K562 (cell line): Measurements from ENCODE around the gene MFAP2. TPM values are rescaled to one million over a fixed set of nuclear protein-coding genes. Genes with fewer than 3 reads are reported as not detected.

Experiments
- ATAC-seq: fragments of 200-7000 bp; cut with Tn5 transposase; 3 replicates; pipeline ENCODE4 v1.9.1; 2020; ENCODE audit warnings: moderate library complexity
- BruUV-seq: library from RNA; stranded (reverse); fragments of 400-500 nt; replicated peaks from 2 replicates; lab custom pipeline; 2021; lab: Mats Ljungman, UMichigan
- CTCF ChIA-PET: fragments of 300-600 bp; formaldehyde crosslinking; extraction: SDS; loops from one replicate; lab custom pipeline; 2021; ENCODE audit warnings: low intra/inter-chr PET ratio; lab: Yijun Ruan, JAX
- POLR2A ChIA-PET: fragments of 300-600, 350-650 bp; sonication (Branson Sonifier 250); formaldehyde crosslinking; extraction: SDS; loops from one replicate; lab custom pipeline; 2021; ENCODE audit warnings: antibody characterized with exemption, inconsistent platforms; lab: Yijun Ruan, JAX
- DNase-seq, 4 experiments: peaks; one replicate each; pipeline versions ENCODE4 v3.0.0 to v3.0.0-alpha.2; 2011 to 2018; ENCODE audit warnings: low spot score in 3 of 4, mixed read lengths in 3 of 4; ENCODE audit errors: extremely low read depth in 1 of 4
- FAIRE-seq: peaks from 2 replicates; lab custom pipeline; 2011; peaks lifted over from hg19 to GRCh38; lab: Jason Lieb, UNC
- H2AFZ ChIP-seq: 2 replicates; pipeline ENCODE4 v1.6.0; 2011; ENCODE audit warnings: low read depth, low read length, control low read depth, inconsistent platforms
- H3K27ac ChIP-seq: fragments of 200-600 bp; 3 replicates; pipeline ENCODE4 v1.8.0; 2011; ENCODE audit warnings: low read depth, mild to moderate bottlenecking, control low read depth, inconsistent platforms, low read length, moderate library complexity, mixed read lengths; ENCODE audit errors: extremely low read depth
- H3K27me3 ChIP-seq, 2 experiments: fragments of 300-600 bp in 1 of 2; 2 replicates in 1 of 2; 3 replicates in 1 of 2; pipeline versions ENCODE4 v1.6.0 to v1.8.0; 2011; ENCODE audit warnings: inconsistent platforms in 2 of 2, low read length in 2 of 2, mild to moderate bottlenecking in 1 of 2, mixed read lengths in 1 of 2, moderate library complexity in 1 of 2; ENCODE audit not compliant: control insufficient read depth in 2 of 2, insufficient read depth in 2 of 2
- H3K36me3 ChIP-seq: fragments of 300-600 bp; 3 replicates; pipeline ENCODE4 v1.8.0; 2011; ENCODE audit warnings: mild to moderate bottlenecking, low read length, inconsistent platforms; ENCODE audit not compliant: control insufficient read depth, insufficient read depth
- H3K4me1 ChIP-seq, 2 experiments: fragments of 200-600 bp in 1 of 2; replicated peaks in 1 of 2; 2 replicates in 1 of 2; 3 replicates in 1 of 2; pipeline versions ENCODE4 v1.5.1 to v1.8.0; 2011; ENCODE audit warnings: inconsistent platforms in 2 of 2, low read length in 2 of 2, mild to moderate bottlenecking in 1 of 2, mixed read lengths in 1 of 2, moderate library complexity in 1 of 2; ENCODE audit not compliant: control insufficient read depth in 2 of 2, insufficient read depth in 2 of 2
- H3K4me2 ChIP-seq: 2 replicates; pipeline ENCODE4 v1.6.1; 2011; ENCODE audit warnings: low read length, control low read depth, inconsistent platforms, mixed read lengths; ENCODE audit not compliant: insufficient read depth
- H3K4me3 ChIP-seq: fragments of 200-600 bp; sonication (generic), shearing (Covaris generic); 2 replicates; pipeline ENCODE4 v1.5.1; 2016; ENCODE audit warnings: control low read depth, inconsistent platforms
- H3K79me2 ChIP-seq: fragments of 200-600 bp; 3 replicates; pipeline ENCODE4 v1.8.0; 2011; ENCODE audit warnings: low read length, inconsistent platforms; ENCODE audit not compliant: control insufficient read depth, insufficient read depth
- H3K9ac ChIP-seq, 2 experiments: 2 replicates each; pipeline versions ENCODE4 v1.6.0 to v1.6.1; 2011; ENCODE audit warnings: low read depth in 2 of 2, low read length in 2 of 2, control low read depth in 1 of 2, inconsistent platforms in 1 of 2, mild to moderate bottlenecking in 1 of 2, mixed read lengths in 1 of 2; ENCODE audit not compliant: insufficient read depth in 1 of 2
- H3K9me1 ChIP-seq: one replicate; pipeline ENCODE4 v1.6.0; 2011; ENCODE audit warnings: inconsistent platforms, mild to moderate bottlenecking, low read length, moderate library complexity; ENCODE audit not compliant: control insufficient read depth, insufficient read depth
- H3K9me3 ChIP-seq: replicated peaks from 2 replicates; pipeline ENCODE4 v1.5.1; 2011; ENCODE audit warnings: low read depth, low read length, inconsistent platforms; ENCODE audit not compliant: control insufficient read depth, insufficient read depth
- H4K20me1 ChIP-seq: replicated peaks from 2 replicates; pipeline ENCODE4 v1.6.1; 2011; ENCODE audit warnings: low read length, inconsistent platforms, mixed read lengths; ENCODE audit not compliant: control insufficient read depth, insufficient read depth
- ARID3A ChIP-seq: IDR thresholded peaks from 2 replicates; pipeline ENCODE4 v1.6.1; 2012; ENCODE audit warnings: low read depth, low read length, improper control_type of control experiment, borderline replicate concordance
- CXXC5 ChIP-seq: fragments of 250-450 bp; sonication (Bioruptor Pico); IDR thresholded peaks from 2 replicates; pipeline ENCODE4 v1.8.0; 2022; ENCODE audit warnings: inconsistent platforms, mild to moderate bottlenecking, moderate library complexity
- E2F6 ChIP-seq, 2 experiments: IDR thresholded peaks; 2 replicates each; pipeline ENCODE4 v1.6.1; 2011; ENCODE audit warnings: borderline replicate concordance in 1 of 2, control low read depth in 1 of 2, low read depth in 1 of 2, low read length in 1 of 2, mild to moderate bottlenecking in 1 of 2, mixed read lengths in 1 of 2, moderate library complexity in 1 of 2; ENCODE audit not compliant: insufficient read depth in 1 of 2, insufficient read length in 1 of 2, poor library complexity in 1 of 2, severe bottlenecking in 1 of 2; ENCODE audit errors: extremely low read depth in 1 of 2
- EP300 ChIP-seq: IDR thresholded peaks from 2 replicates; pipeline ENCODE4 v1.6.1; 2012; ENCODE audit warnings: low read length, improper control_type of control experiment
- FOSL1 ChIP-seq: fragments of 200-800 bp; sonication (Bioruptor generic); conservative IDR thresholded peaks from 2 replicates; pipeline ENCODE4 v1.6.1; 2016; ENCODE audit warnings: missing genetic modification characterization, missing compliant biosample characterization
- HNRNPL ChIP-seq: fragments of 200-400 bp; formaldehyde crosslinking; IDR thresholded peaks from 2 replicates; pipeline ENCODE4 v1.6.1; 2017; ENCODE audit warnings: low read depth, mild to moderate bottlenecking, low read length
- KLF13 ChIP-seq: fragments of 450-650 bp; IDR thresholded peaks from 2 replicates; pipeline ENCODE4 v1.6.1; 2016; ENCODE audit warnings: missing genetic modification characterization, low read depth, mild to moderate bottlenecking, missing compliant biosample characterization, moderate library complexity, borderline replicate concordance
- L3MBTL2 ChIP-seq: fragments of 450-650 bp; IDR thresholded peaks from 2 replicates; pipeline ENCODE4 v1.6.1; 2016; ENCODE audit warnings: mild to moderate bottlenecking, moderate library complexity
- PHF8 ChIP-seq: fragments of 200-600 bp; sonication (generic); IDR thresholded peaks from 2 replicates; pipeline ENCODE4 v1.6.1; 2012; ENCODE audit warnings: mixed run types, mild to moderate bottlenecking, inconsistent platforms, low read length, moderate library complexity, borderline replicate concordance
- SRSF3 ChIP-seq: fragments of 200-400 bp; formaldehyde crosslinking; IDR thresholded peaks from 2 replicates; pipeline ENCODE4 v1.6.1; 2016; ENCODE audit warnings: mild to moderate bottlenecking, low read length, moderate library complexity; ENCODE audit not compliant: insufficient read depth
- TOE1 ChIP-seq, 2 experiments: fragments of 450-650 bp in 1 of 2; sonication (generic) in 1 of 2; formaldehyde crosslinking in 1 of 2; IDR thresholded peaks; 2 replicates each; pipeline versions ENCODE4 v1.7.1 to v1.8.0; 2016 to 2022; ENCODE audit warnings: borderline replicate concordance in 2 of 2, mild to moderate bottlenecking in 2 of 2, antibody characterized with exemption in 1 of 2, inconsistent platforms in 1 of 2, low read depth in 1 of 2, missing genetic modification reagents in 1 of 2, moderate library complexity in 1 of 2
- ZBTB17 ChIP-seq: fragments of 450-650 bp; formaldehyde crosslinking; IDR thresholded peaks from 2 replicates; pipeline ENCODE4 v1.4.0; 2020; ENCODE audit warnings: mild to moderate bottlenecking
- ZNF512 ChIP-seq: IDR thresholded peaks from 2 replicates; pipeline ENCODE4 v1.6.1; 2016; ENCODE audit warnings: missing genetic modification characterization, missing compliant biosample characterization
- ZNF583 ChIP-seq: fragments of 250-450 bp; sonication (Bioruptor Pico); IDR thresholded peaks from 2 replicates; pipeline ENCODE4 v1.4.0; 2020
- WGBS: fragments of 100-300 bp; shearing (Covaris generic); methylation state at CpG from one replicate; pipeline ENCODE4 v1.1.6; 2016; ENCODE audit warnings: low coverage, mixed read lengths; ENCODE audit not compliant: insufficient coverage; ENCODE audit errors: missing lambda C conversion rate; 5-methylcytosine and 5-hydroxymethylcytosine counted together
- in situ Hi-C: fragments of 300-500 bp; cut with MboI; formaldehyde crosslinking; loops from 4 replicates; pipeline ENCODE4 v1.15.0; 2018; ENCODE audit warnings: inconsistent platforms, mixed read lengths
- intact Hi-C: fragments of 100-400 bp; cut with micrococcal nuclease; formaldehyde crosslinking; loops from 2 replicates; pipeline ENCODE4 v1.14.2; 2022
- polyA plus RNA-seq, 8 experiments: library from polyadenylated mRNA; depleted of rRNA in 4 of 8; stranded (reverse) in 5 of 8; unstranded in 3 of 8; fragments of >200 nt; fragmentation: Nextera tagmentation in 2 of 8; fragmentation: Illumina TruSeq in 1 of 8; extraction: Ambion mirVana in 2 of 8; extraction: Trizol in 1 of 8; gene quantifications; 2 replicates each; pipeline versions ENCODE4 v1.2.1 to v1.2.3, GENCODE V29; 2011 to 2014; ENCODE audit warnings: inconsistent platforms in 1 of 8, missing spikeins in 1 of 8
- total RNA-seq, 7 experiments: library from RNA; depleted of rRNA in 6 of 7; stranded (reverse); fragments of >200 nt in 6 of 7; fragmentation: Illumina TruSeq in 2 of 7; extraction: Trizol in 2 of 7; gene quantifications; 2 replicates each; pipeline versions ENCODE4 v1.2.1 to v1.2.3, GENCODE V29; 2011 to 2021; ENCODE audit warnings: low replicate concordance in 1 of 7

MFAP2 gene
- total and polyA plus RNA-seq, 9 of the 15 experiments (the other 6 are each of a cell fraction or from before 2014, with no cell fraction given): not detected

- Histone ChIP-seq H3K9me1 (no peaks in the 10 kb centered on the region), H3K4me3 (no peak overlapping the region), H3K4me1 (peaks cover 27 to 32% of the 10 kb centered on the region in 2 experiments), H3K27me3 (no peaks in the 10 kb centered on the region), H3K36me3 (peaks cover 9% of the 10 kb centered on the region; the same call in 2 of the 3 replicates), H3K79me2 (no peaks in the 10 kb centered on the region; the same call in 2 of the 3 replicates), H3K4me2 (no peak overlapping the region), H2AFZ (peak overlapping the region; percentile 74), H3K9me3 (no peaks in the 10 kb centered on the region), H4K20me1 (no peaks in the 10 kb centered on the region), H3K27ac (no peak overlapping the region), H3K9ac (peak overlapping the region in 1 of 2 experiments; percentile 66; a peak in 1 of 4 replicates)
- POLR2A ChIA-PET: interaction anchor here (0.6 to 2.0 kb wide), 9 partner anchors 9 to 1752 kb away, joined by 3 to 9 read pairs (median 4); no protein-coding TSS in a partner anchor
- DNase-seq: peak in 3 of 4 experiments; percentile 30 to 58 (median 49)
- WGBS: 29% methylated on average over 13 of the region's 13 CpGs
- CTCF ChIA-PET: interaction anchor here (0.6 kb wide), 1 partner anchor 393 kb away, joined by 4 read pairs; no protein-coding TSS in a partner anchor
- intact Hi-C loops: no loop called here
- no peak for ATAC-seq
- in situ Hi-C loops: no loop called here
- BruUV-seq: no TSS peak
- no peak for FAIRE-seq
- TF ChIP-seq HNRNPL (no peak), ZNF512 (tag) (no peak), CXXC5 (no peak), ZBTB17 (CRISPR knock-in tag) (0 out of 2 replicates have a peak, but pooled peaks have one; percentile 34), PHF8 (no peak), EP300 (peak; percentile 33; the same call in 1 of the 2 replicates), ZNF583 (no peak), FOSL1 (tag) (no peak), SRSF3 (no peak), TOE1 (IDR thresholded peaks at IDR 0.05; ENCODE audit: borderline replicate concordance) (no peak), TOE1 (CRISPR knock-in tag; IDR thresholded peaks at IDR 0.05; ENCODE audit: borderline replicate concordance, low read depth) (no peak), L3MBTL2 (0 out of 2 replicates have a peak, but pooled peaks have one; percentile 49), ARID3A (no peak), KLF13 (tag) (no peak), E2F6 (IDR thresholded peaks at IDR 0.05; ENCODE audit: borderline replicate concordance in 1 of 2, extremely low read depth in 1 of 2, insufficient read depth in 1 of 2, insufficient read length in 1 of 2, low read depth in 1 of 2, low read length in 1 of 2, poor library complexity in 1 of 2, severe bottlenecking in 1 of 2) (peak in 1 of 2 experiments; percentile 20)
These were observed 33.3 kb upstream of the MFAP2 start for GRCh38 chr1:17013491-17014320.
